AG10803 (cell line): Measurements from ENCODE around the gene ATP5F1D.

Source experiments
- DNase-seq: peaks from one replicate; pipeline ENCODE4 v3.0.0; 2010; ENCODE audit warnings: low read depth
- H3K4me3 ChIP-seq: 2 replicates; pipeline ENCODE4 v1.5.1; 2011; ENCODE audit warnings: mild to moderate bottlenecking, low read length, control low read depth
- TF ChIP-seq, protein P1 (sequence below): conservative IDR thresholded peaks from 2 replicates; pipeline ENCODE4 v1.5.1; 2011; ENCODE audit warnings: mild to moderate bottlenecking, low read length, control low read depth, inconsistent platforms

Gene ATP5F1D

DNA sequence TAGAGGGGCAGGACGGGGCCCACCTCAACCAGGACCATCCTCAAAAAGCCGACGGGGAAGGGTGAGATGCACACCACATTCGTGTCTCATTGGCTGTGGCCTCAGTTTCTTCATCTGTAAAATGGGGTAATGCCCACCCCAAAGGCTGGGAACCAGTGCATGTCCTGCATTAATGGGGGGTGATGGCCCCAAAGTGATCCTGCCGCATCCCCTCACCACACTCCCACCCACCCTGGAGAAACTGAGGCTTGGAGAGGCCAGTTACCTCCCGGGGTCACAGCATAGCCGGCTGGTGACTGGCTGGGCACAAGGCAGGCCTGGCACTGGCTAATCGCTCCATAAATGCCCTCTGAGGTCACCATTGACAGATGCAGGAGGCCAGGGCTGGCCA is 6.2 kb downstream of the ATP5F1D start:
- H3K4me3 ChIP-seq, result peak overlapping the region; percentile 59
- TF ChIP-seq, protein P1, sequence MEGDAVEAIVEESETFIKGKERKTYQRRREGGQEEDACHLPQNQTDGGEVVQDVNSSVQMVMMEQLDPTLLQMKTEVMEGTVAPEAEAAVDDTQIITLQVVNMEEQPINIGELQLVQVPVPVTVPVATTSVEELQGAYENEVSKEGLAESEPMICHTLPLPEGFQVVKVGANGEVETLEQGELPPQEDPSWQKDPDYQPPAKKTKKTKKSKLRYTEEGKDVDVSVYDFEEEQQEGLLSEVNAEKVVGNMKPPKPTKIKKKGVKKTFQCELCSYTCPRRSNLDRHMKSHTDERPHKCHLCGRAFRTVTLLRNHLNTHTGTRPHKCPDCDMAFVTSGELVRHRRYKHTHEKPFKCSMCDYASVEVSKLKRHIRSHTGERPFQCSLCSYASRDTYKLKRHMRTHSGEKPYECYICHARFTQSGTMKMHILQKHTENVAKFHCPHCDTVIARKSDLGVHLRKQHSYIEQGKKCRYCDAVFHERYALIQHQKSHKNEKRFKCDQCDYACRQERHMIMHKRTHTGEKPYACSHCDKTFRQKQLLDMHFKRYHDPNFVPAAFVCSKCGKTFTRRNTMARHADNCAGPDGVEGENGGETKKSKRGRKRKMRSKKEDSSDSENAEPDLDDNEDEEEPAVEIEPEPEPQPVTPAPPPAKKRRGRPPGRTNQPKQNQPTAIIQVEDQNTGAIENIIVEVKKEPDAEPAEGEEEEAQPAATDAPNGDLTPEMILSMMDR, result no peak
- DNase-seq, result no peak

- peak; percentile 91 for DNase-seq
- H3K4me3 ChIP-seq, result peak within 1 kb of the TSS; percentile 74
Observed at GRCh38 chr19:1248139-1248785, 6.7 kb downstream of the ATP5F1D start, which contains the start of gene MIDN. Gene MIDN, plus strand, starts transcription at chr19:1248583. Its CDS starts 1,714 bp downstream, at chr19:1250297.

DNA sequence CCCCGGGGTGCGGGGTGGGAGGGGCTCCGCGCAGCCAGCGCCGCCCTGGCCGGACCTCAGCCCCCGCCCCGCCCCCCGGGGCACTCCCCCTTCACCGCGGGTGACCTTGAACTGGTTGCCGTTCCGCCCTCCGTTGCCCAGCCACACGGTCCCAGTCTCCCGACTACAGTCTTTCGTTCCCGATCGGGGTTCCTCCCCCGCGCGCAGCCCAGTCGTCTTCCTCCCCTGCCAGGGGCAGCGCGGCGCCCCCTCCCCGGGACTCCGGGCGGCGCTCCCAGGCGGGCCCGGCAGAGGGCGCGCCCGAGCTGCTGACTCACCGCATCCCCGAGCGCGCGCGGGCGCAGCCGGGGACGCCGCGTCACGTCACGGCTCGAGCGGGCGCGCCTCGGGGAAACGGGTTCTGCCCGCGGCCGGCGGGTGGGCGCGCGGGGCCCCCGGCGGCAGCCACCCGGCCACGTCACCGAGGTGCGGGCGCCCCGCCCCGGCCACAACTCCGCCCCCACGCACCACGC is 7.3 kb downstream of the ATP5F1D start:
- peak overlapping the region; percentile 74 for H3K4me3 ChIP-seq
- TF ChIP-seq, protein P1, result peak; percentile 27; the same call in 1 of the 2 replicates
- peak; percentile 72 for DNase-seq

More at GRCh38 chr19:1248139-1248785, 6.7 kb downstream of the ATP5F1D start, which contains the start of gene MIDN:
- TF ChIP-seq, protein P1, result peak; percentile 37

DNA sequence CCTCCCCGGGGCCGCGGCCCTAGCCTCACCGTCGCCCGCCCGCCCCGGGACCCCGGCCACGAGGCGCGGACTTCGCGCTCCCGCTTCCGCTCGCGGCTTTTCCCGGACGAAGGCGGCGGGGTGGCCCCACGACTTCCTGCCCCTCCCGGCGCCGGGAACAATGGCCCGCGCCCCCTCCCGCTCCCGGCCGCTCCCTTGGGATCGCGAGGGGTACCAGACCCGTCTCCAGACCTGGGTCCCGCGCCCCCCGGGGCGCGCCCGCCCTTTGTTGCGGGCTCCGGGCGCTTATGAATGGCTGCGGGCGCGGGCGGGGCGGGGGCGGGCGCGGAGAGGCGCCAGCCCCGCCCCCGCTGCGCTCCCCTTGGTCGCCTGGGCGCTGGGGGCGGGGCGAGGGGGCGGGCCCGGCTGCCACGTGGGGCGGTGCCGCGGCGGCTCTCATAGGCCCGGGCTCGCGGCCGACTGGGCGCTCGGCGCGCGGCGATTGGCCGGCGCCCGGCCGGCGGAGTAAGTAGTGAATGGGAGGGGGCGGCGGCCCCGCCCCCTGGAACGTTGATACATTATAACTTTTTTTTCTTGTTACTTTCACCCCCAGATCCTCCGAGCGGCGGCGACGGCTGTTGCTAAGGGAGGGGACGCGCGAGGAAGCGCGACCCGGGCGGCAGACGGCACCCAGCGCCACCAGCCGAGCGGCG is 7.9 kb downstream of the ATP5F1D start:
- H3K4me3 ChIP-seq, result peak overlapping the region; percentile 88
- DNase-seq, result peak; percentile 96
- TF ChIP-seq, protein P1, result no peak

DNA sequence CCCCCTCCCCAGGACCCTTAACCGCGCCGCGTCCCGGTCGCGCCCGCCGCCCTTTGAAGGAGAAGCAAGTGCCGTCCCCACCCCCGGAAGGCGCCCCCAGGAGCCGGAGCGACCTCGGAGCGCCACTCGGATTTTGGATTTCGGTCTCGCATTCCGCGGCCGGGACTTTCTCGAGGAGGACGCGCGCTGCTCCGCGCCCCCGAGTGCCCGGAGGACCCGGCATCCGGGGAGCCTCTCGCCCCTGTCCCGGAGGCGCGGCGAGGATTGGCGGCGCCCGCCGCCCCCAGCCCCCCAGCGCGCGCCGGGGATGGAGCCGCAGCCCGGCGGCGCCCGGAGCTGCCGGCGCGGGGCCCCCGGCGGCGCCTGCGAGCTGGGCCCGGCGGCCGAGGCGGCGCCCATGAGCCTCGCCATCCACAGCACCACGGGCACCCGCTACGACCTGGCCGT is 8.5 kb downstream of the ATP5F1D start:
- H3K4me3 ChIP-seq, result peak overlapping the region; percentile 88
- no peak for DNase-seq
- TF ChIP-seq, protein P1, result no peak

DNA sequence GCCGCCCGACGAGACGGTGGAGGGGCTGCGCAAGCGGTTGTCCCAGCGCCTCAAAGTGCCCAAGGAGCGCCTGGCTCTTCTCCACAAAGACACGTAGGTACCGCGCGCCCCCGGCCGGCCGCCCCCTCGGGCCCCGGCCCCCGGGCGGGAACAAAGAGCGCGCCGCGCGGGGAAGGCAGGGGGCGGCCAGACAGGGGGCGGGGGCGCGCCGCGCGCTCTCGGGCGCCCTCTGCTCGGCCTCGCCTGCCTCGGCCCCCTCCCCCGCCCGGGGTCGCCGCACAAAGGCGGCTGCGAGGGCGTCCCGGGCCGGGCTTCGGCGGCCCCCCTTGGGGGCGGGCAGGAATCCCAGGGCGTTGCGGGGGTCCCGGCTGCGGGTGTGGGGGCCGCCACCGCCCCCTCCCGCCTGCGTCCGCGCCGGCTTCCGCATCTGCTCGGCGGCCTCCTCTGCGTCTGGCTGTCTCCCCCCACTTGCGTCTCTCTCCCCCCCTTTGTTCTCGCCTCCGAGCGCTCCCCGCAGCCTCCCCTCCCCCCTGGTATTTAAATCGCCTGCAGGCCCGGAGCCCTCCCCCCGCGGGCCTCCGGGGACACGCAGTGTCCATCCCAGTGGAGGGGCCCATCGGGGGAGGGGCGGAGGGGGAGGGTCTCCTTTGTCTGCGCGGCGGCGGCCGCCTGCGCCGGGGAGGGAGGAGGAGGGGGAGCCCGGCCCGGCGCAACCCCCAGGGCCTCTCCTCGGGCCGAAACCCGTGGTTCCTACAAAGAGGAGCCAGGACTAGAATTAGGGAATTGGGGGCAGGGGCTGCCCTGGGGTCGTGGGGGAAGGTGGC is 9.1 kb downstream of the ATP5F1D start:
- peak; percentile 69 for DNase-seq
- TF ChIP-seq, protein P1, result no peak
- peak overlapping the region; percentile 88 for H3K4me3 ChIP-seq
